AG09309 (cell line): ENCODE measurements around the gene ADPRM.
A peak's percentile ranks its signal among the peaks of the same experiment; 100 is the strongest.

Source experiments
- DNase-seq: peaks from one replicate; pipeline ENCODE4 v3.0.0-alpha.2; 2010; ENCODE audit warnings: low read depth
- H3K4me3 ChIP-seq: 2 replicates; pipeline ENCODE4 v1.5.1; 2011; ENCODE audit warnings: mild to moderate bottlenecking, low read depth, low read length, moderate library complexity; ENCODE audit not compliant: control insufficient read depth
- CTCF ChIP-seq: IDR thresholded peaks from 2 replicates; pipeline ENCODE4 v1.5.1; 2011; ENCODE audit warnings: mild to moderate bottlenecking, low read depth, low read length, inconsistent platforms; ENCODE audit not compliant: insufficient read depth, control insufficient read depth; ENCODE audit errors: missing control alignments

Gene ADPRM

GRCh38 chr17:10697092-10698081 lies at the start of gene ADPRM, which contains the start of gene SCO1:
TSS of gene ADPRM (plus strand) at chr17:10697594. CDS start at chr17:10704927, 7,333 bp downstream.
TSS of gene SCO1 (minus strand) at chr17:10697533. CDS start at chr17:10697507, 26 bp downstream.
- peak; percentile 69 for DNase-seq
- H3K4me3 ChIP-seq, result peak within 1 kb of the TSS; percentile 98
- peak; percentile 53 for TF ChIP-seq CTCF

GRCh38 chr17:10648381-10648780 lies 49.0 kb upstream of the ADPRM start:
- peak; percentile 26 for TF ChIP-seq CTCF
- DNase-seq, result no peak
- no peak overlapping the region for H3K4me3 ChIP-seq

GRCh38 chr17:10648956-10649355 lies 48.4 kb upstream of the ADPRM start:
- H3K4me3 ChIP-seq, result no peak overlapping the region
- TF ChIP-seq CTCF, result no peak
- DNase-seq, result peak; percentile 46

GRCh38 chr17:10649602-10650001 lies 47.8 kb upstream of the ADPRM start:
- H3K4me3 ChIP-seq, result no peak overlapping the region
- TF ChIP-seq CTCF, result no peak
- DNase-seq, result no peak

- H3K4me3 ChIP-seq, result no peak overlapping the region
- DNase-seq, result no peak
- TF ChIP-seq CTCF, result no peak
Measured at GRCh38 chr17:10651927-10652326, 45.5 kb upstream of the ADPRM start.

- DNase-seq, result no peak
- no peak for TF ChIP-seq CTCF
- H3K4me3 ChIP-seq, result no peak overlapping the region
Measured at GRCh38 chr17:10652984-10653659, 44.3 kb upstream of the ADPRM start.
